H1 (cell line): ENCODE data around the gene PLAU. TPM values are rescaled to one million over a fixed set of nuclear protein-coding genes. Genes with fewer than 3 reads are reported as not detected.

ENCODE experiments used
- CTCF ChIA-PET: fragments of 300-600 bp; sonication (Branson Sonifier 250); formaldehyde crosslinking; loops from one replicate; lab custom pipeline; 2021; ENCODE audit not compliant: partially characterized antibody; lab: Charles Lee
- POLR2A ChIA-PET: fragments of 300-600 bp; sonication (Branson Sonifier 250); formaldehyde crosslinking; loops from one replicate; lab custom pipeline; 2021; ENCODE audit warnings: inconsistent platforms; ENCODE audit not compliant: partially characterized antibody; lab: Charles Lee
- DNase-seq, 2 experiments: peaks; one replicate each; pipeline versions ENCODE4 v3.0.0 to v3.0.0-alpha.2; 2010 to 2022; ENCODE audit warnings: low spot score in 2 of 2, low read depth in 1 of 2, mixed read lengths in 1 of 2
- FAIRE-seq: peaks from 2 replicates; lab custom pipeline; 2011; peaks lifted over from hg19 to GRCh38; lab: Jason Lieb, UNC
- H2AFZ ChIP-seq: 2 replicates; pipeline ENCODE4 v1.8.1; 2012; ENCODE audit warnings: low read length, inconsistent platforms
- H2AK5ac ChIP-seq: 2 replicates; pipeline ENCODE4 v1.6.1; 2013; ENCODE audit warnings: low read depth, low read length
- H2BK120ac ChIP-seq: replicated peaks from 2 replicates; pipeline ENCODE3; 2013; ENCODE audit warnings: low read depth, low read length, inconsistent platforms
- H2BK12ac ChIP-seq: 2 replicates; pipeline ENCODE4 v1.6.1; 2013; ENCODE audit warnings: low read depth, low read length
- H2BK15ac ChIP-seq: 2 replicates; pipeline ENCODE4 v1.6.1; 2013; ENCODE audit warnings: low read length
- H2BK20ac ChIP-seq: 2 replicates; pipeline ENCODE4 v1.6.1; 2013; ENCODE audit warnings: low read length
- H2BK5ac ChIP-seq: 2 replicates; pipeline ENCODE4 v1.6.1; 2013; ENCODE audit warnings: low read depth, low read length
- H3K14ac ChIP-seq: 2 replicates; pipeline ENCODE4 v1.6.1; 2013; ENCODE audit warnings: inconsistent platforms; ENCODE audit not compliant: insufficient read length
- H3K18ac ChIP-seq: 2 replicates; pipeline ENCODE4 v1.6.1; 2013; ENCODE audit warnings: low read length; ENCODE audit errors: extremely low read depth
- H3K23ac ChIP-seq: 2 replicates; pipeline ENCODE4 v1.6.1; 2013; ENCODE audit warnings: inconsistent platforms; ENCODE audit not compliant: insufficient read length
- H3K23me2 ChIP-seq: 2 replicates; pipeline ENCODE4 v1.6.1; 2013; ENCODE audit warnings: low read depth, low read length
- H3K27ac ChIP-seq: 2 replicates; pipeline ENCODE4 v1.6.1; 2011; ENCODE audit warnings: low read depth, low read length, inconsistent platforms
- H3K27me3 ChIP-seq, 4 experiments: replicated peaks in 1 of 4; 1 replicate in 1 of 4; 2 replicates in 3 of 4; pipeline versions ENCODE4 v1.6.1 to v1.8.1; 2011 to 2013; ENCODE audit warnings: low read length in 3 of 4, mild to moderate bottlenecking in 3 of 4, inconsistent platforms in 2 of 4, mixed read lengths in 2 of 4, moderate library complexity in 1 of 4; ENCODE audit not compliant: control insufficient read depth in 3 of 4, insufficient read depth in 3 of 4; ENCODE audit errors: extremely low read depth in 1 of 4
- H3K36me3 ChIP-seq, 4 experiments: 2 replicates each; pipeline versions ENCODE4 v1.6.1 to v1.8.1; 2011 to 2013; ENCODE audit warnings: mild to moderate bottlenecking in 4 of 4, low read length in 3 of 4, moderate library complexity in 2 of 4, control low read depth in 1 of 4, inconsistent platforms in 1 of 4; ENCODE audit not compliant: insufficient read depth in 4 of 4, control insufficient read depth in 2 of 4
- H3K4ac ChIP-seq: replicated peaks from 2 replicates; pipeline ENCODE3; 2013; ENCODE audit warnings: low read length, low read depth, mixed read lengths, inconsistent platforms; ENCODE audit not compliant: insufficient read length
- H3K4me1 ChIP-seq, 4 experiments: replicated peaks in 1 of 4; 1 replicate in 1 of 4; 2 replicates in 3 of 4; pipeline versions ENCODE4 v1.6.1 to v1.8.1; 2011 to 2013; ENCODE audit warnings: low read length in 3 of 4, inconsistent platforms in 2 of 4, mixed read lengths in 1 of 4; ENCODE audit not compliant: insufficient read depth in 4 of 4, control insufficient read depth in 3 of 4
- H3K4me2 ChIP-seq, 2 experiments: 2 replicates each; pipeline versions ENCODE4 v1.6.1 to v1.8.1; 2011 to 2013; ENCODE audit warnings: low read depth in 2 of 2, low read length in 2 of 2, control low read depth in 1 of 2, inconsistent platforms in 1 of 2, mild to moderate bottlenecking in 1 of 2; ENCODE audit not compliant: insufficient read depth in 1 of 2
- H3K4me3 ChIP-seq, 4 experiments: fragments of 200-600, 300-600 bp in 1 of 4; sonication (generic), shearing (Covaris generic), sonication (Bioruptor Twin) in 1 of 4; 2 replicates each; pipeline versions ENCODE4 v1.5.1 to v1.8.1; 2011 to 2016; ENCODE audit warnings: low read length in 4 of 4, low read depth in 3 of 4, control low read depth in 2 of 4, inconsistent platforms in 2 of 4, mild to moderate bottlenecking in 2 of 4, mixed read lengths in 1 of 4, moderate library complexity in 1 of 4; ENCODE audit not compliant: insufficient read depth in 2 of 4; ENCODE audit errors: extremely low read depth in 1 of 4
- H3K56ac ChIP-seq: replicated peaks from 2 replicates; pipeline ENCODE3; 2013; ENCODE audit warnings: low read depth, mild to moderate bottlenecking, mixed read lengths, low read length, inconsistent platforms; ENCODE audit not compliant: insufficient read length
- H3K79me1 ChIP-seq: 2 replicates; pipeline ENCODE4 v1.6.1; 2013; ENCODE audit warnings: low read depth, low read length, control low read depth
- H3K79me2 ChIP-seq, 2 experiments: 2 replicates each; pipeline versions ENCODE4 v1.6.1 to v1.8.1; 2012 to 2013; ENCODE audit warnings: low read length in 2 of 2, mild to moderate bottlenecking in 2 of 2, inconsistent platforms in 1 of 2; ENCODE audit not compliant: insufficient read depth in 2 of 2, control insufficient read depth in 1 of 2
- H3K9ac ChIP-seq, 4 experiments: replicated peaks in 1 of 4; 1 replicate in 1 of 4; 2 replicates in 3 of 4; pipeline versions ENCODE4 v1.6.1 to v1.8.1; 2011 to 2013; ENCODE audit warnings: low read depth in 3 of 4, low read length in 3 of 4, control low read depth in 2 of 4, mild to moderate bottlenecking in 2 of 4, moderate library complexity in 2 of 4, inconsistent platforms in 1 of 4; ENCODE audit errors: extremely low read depth in 1 of 4
- H3K9me3 ChIP-seq, 2 experiments: 2 replicates each; pipeline versions ENCODE4 v1.6.1 to v1.8.1; 2012 to 2013; ENCODE audit warnings: mild to moderate bottlenecking in 2 of 2, moderate library complexity in 2 of 2, control low read depth in 1 of 2, inconsistent platforms in 1 of 2, low read depth in 1 of 2, low read length in 1 of 2, mixed read lengths in 1 of 2; ENCODE audit not compliant: insufficient read depth in 2 of 2
- H4K20me1 ChIP-seq, 2 experiments: replicated peaks in 1 of 2; 2 replicates each; pipeline versions ENCODE3 to v1.8.1; 2011 to 2013; ENCODE audit warnings: inconsistent platforms in 2 of 2, low read length in 2 of 2, mild to moderate bottlenecking in 1 of 2; ENCODE audit not compliant: insufficient read depth in 2 of 2, control insufficient read depth in 1 of 2
- H4K5ac ChIP-seq: 2 replicates; pipeline ENCODE4 v1.6.1; 2013; ENCODE audit warnings: low read length, low read depth, mixed read lengths, inconsistent platforms; ENCODE audit not compliant: insufficient read length
- H4K8ac ChIP-seq: 2 replicates; pipeline ENCODE4 v1.8.0; 2013; ENCODE audit warnings: mild to moderate bottlenecking, moderate library complexity, low read length, inconsistent platforms; ENCODE audit not compliant: insufficient read depth; ENCODE audit errors: extremely low read depth
- H4K91ac ChIP-seq: replicated peaks from 2 replicates; pipeline ENCODE3; 2013; ENCODE audit warnings: low read length, mixed read lengths, inconsistent platforms; ENCODE audit not compliant: insufficient read length
- ATF2 ChIP-seq: IDR thresholded peaks from 2 replicates; pipeline ENCODE4 v1.6.1; 2012; ENCODE audit warnings: low read length, inconsistent platforms
- BCL11A ChIP-seq, 2 experiments: IDR thresholded peaks; one replicate each; pipeline ENCODE4 v1.6.1; 2011; ENCODE audit warnings: low read depth in 2 of 2, low read length in 2 of 2, mild to moderate bottlenecking in 2 of 2
- RFX5 ChIP-seq: IDR thresholded peaks from 2 replicates; pipeline ENCODE4 v1.6.1; 2011; ENCODE audit warnings: low read depth, low read length, improper control_type of control experiment, borderline replicate concordance
- WGBS, 2 experiments: shearing (Covaris generic) in 1 of 2; methylation state at CpG; one replicate each; pipeline versions ENCODE4 v1.1.6 to v1.1.7; 2013 to 2015; ENCODE audit warnings: low lambda C conversion rate in 2 of 2, mixed read lengths in 2 of 2, inconsistent platforms in 1 of 2, low coverage in 1 of 2, missing lambda C conversion rate in 1 of 2; ENCODE audit not compliant: insufficient replicate concordance in 2 of 2, insufficient coverage in 1 of 2, insufficient read length in 1 of 2; ENCODE audit errors: extremely low coverage in 1 of 2, missing lambda C conversion rate in 1 of 2; 5-methylcytosine and 5-hydroxymethylcytosine counted together
- polyA plus RNA-seq, 7 experiments: library from polyadenylated mRNA; depleted of rRNA in 3 of 7; stranded (reverse) in 5 of 7; unstranded in 2 of 7; fragments of >200 nt in 5 of 7; fragments of 200-250 nt in 2 of 7; gene quantifications; 1 replicate in 5 of 7; 2 replicates in 1 of 7; 4 replicates in 1 of 7; pipeline versions ENCODE4 v1.2.1 to v1.2.3, GENCODE V29; 2011 to 2013; ENCODE audit warnings: missing spikeins in 2 of 7, mixed read lengths in 2 of 7
- total RNA-seq: library from RNA; stranded (reverse); fragmentation: NEBNext Ultra II Directional; extraction: Animal tissue kit (Norgen Biotek cat#: 25700); gene quantifications from 2 replicates; pipeline ENCODE4 v1.2.1, GENCODE V29; 2021

The PLAU gene
- total and polyA plus RNA-seq, 2 of the 8 experiments (the other 6 are each of a cell fraction or from before 2014, with no cell fraction given), result 16.2 to 26.1 TPM

GRCh38 chr10:73948947-73949633, 38.2 kb downstream of the PLAU start:
- DNase-seq (no peak), FAIRE-seq (no peak)
- no peaks in the 10 kb centered on the region for H3K36me3 ChIP-seq
- H2BK12ac ChIP-seq, result no peak overlapping the region
- H2BK15ac ChIP-seq, result no peak overlapping the region
- H4K91ac ChIP-seq, result no peak overlapping the region
- H2BK5ac ChIP-seq, result no peak overlapping the region
- no peak overlapping the region for H3K14ac ChIP-seq
- no peak overlapping the region for H4K8ac ChIP-seq
- no peak overlapping the region for H3K4me2 ChIP-seq
- H3K23ac ChIP-seq, result no peak overlapping the region
- no peak for TF ChIP-seq ATF2
- TF ChIP-seq BCL11A (IDR thresholded peaks at IDR 0.05; ENCODE audit: low read depth in 2 of 2, low read length in 2 of 2), result no peak
- TF ChIP-seq RFX5, result no peak
- no peak overlapping the region for H2BK120ac ChIP-seq
- no peak overlapping the region for H4K5ac ChIP-seq
- H2AK5ac ChIP-seq, result no peak overlapping the region
- no peaks in the 10 kb centered on the region for H3K79me2 ChIP-seq
- no peak overlapping the region for H3K4me3 ChIP-seq
- no peak overlapping the region for H3K18ac ChIP-seq
- WGBS, 2 experiments, result 93% methylated on average over 10 of the region's 10 CpGs; no CpG with 5 or more reads in 1 of the 2 experiments
- no peaks in the 10 kb centered on the region for H3K23me2 ChIP-seq
- POLR2A ChIA-PET, result interaction anchor here (4.3 kb wide), 1 partner anchor 17 kb away, joined by 34 read pairs; no protein-coding TSS in a partner anchor
- H2AFZ ChIP-seq, result no peak overlapping the region
- no peak overlapping the region for H3K56ac ChIP-seq
- H3K4me1 ChIP-seq, result peaks cover 0 to 4% (median under 1%) of the 10 kb centered on the region in 4 experiments; a peak in 2 of 7 replicates
- H3K9me3 ChIP-seq, result peaks cover 7 to 9% of the 10 kb centered on the region in 2 experiments; a peak in 3 of 4 replicates
- H3K4ac ChIP-seq, result no peak overlapping the region
- no peak overlapping the region for H3K9ac ChIP-seq
- no peak overlapping the region for H3K27ac ChIP-seq
- H3K79me1 ChIP-seq, result no peaks in the 10 kb centered on the region
- no peaks in the 10 kb centered on the region for H3K27me3 ChIP-seq
- CTCF ChIA-PET, result interaction anchor here (1.0 to 6.1 kb wide), 3 partner anchors 10 to 81 kb away, joined by 3 to 41 read pairs (median 4); no protein-coding TSS in a partner anchor
- H4K20me1 ChIP-seq, result no peaks in the 10 kb centered on the region
- H2BK20ac ChIP-seq, result no peak overlapping the region; the same call in 1 of the 2 replicates
